T-cell (primary cell): Measurements from ENCODE around the gene RAI1. TPM values are rescaled to one million over a fixed set of nuclear protein-coding genes. Genes with fewer than 3 reads are reported as not detected.

ENCODE experiments used
- ATAC-seq, 4 experiments: fragments of 200-7000 bp in 3 of 4; fragments of 150-1000 bp in 1 of 4; cut with Tn5 transposase; replicated peaks in 1 of 4; 1 replicate in 3 of 4; 2 replicates in 1 of 4; pipeline ENCODE4 v1.10.0; 2021; ENCODE audit warnings: moderate library complexity in 3 of 4, mild to moderate bottlenecking in 2 of 4, moderate number of reproducible peaks in 1 of 4
- CTCF ChIA-PET, 2 donors: fragments of 300-600 bp; sonication (Branson Sonifier 250); formaldehyde crosslinking; loops; one replicate each; lab custom pipeline; 2022; ENCODE audit warnings: antibody characterized with exemption in 2 of 2; lab: Charles Lee
- POLR2A ChIA-PET, 2 donors: fragments of 300-600 bp; sonication (Branson Sonifier 250); formaldehyde crosslinking; loops; one replicate each; lab custom pipeline; 2022; ENCODE audit warnings: antibody characterized with exemption in 2 of 2; lab: Charles Lee
- DNase-seq, 35 experiments: peaks; one replicate each; pipeline versions ENCODE4 v3.0.0 to v3.0.0-alpha.2; 2013 to 2023
- H3K27ac ChIP-seq: one replicate; pipeline ENCODE4 v1.5.1; 2013; ENCODE audit warnings: low read length
- H3K27me3 ChIP-seq, 2 experiments: replicated peaks in 1 of 2; 1 replicate in 1 of 2; 2 replicates in 1 of 2; pipeline versions ENCODE4 v1.6.1 to v1.7.0; 2013; ENCODE audit warnings: low read length in 1 of 2, mixed read lengths in 1 of 2; ENCODE audit not compliant: control insufficient read depth in 2 of 2, insufficient read depth in 2 of 2; ENCODE audit errors: extremely low read depth in 1 of 2
- H3K36me3 ChIP-seq, 2 donors: 1 replicate in 1 of 2; 2 replicates in 1 of 2; pipeline versions ENCODE4 v1.6.1 to v1.7.0; 2013; ENCODE audit warnings: low read length in 1 of 2; ENCODE audit not compliant: control insufficient read depth in 2 of 2, insufficient read depth in 1 of 2; ENCODE audit errors: extremely low read depth in 1 of 2
- H3K4me1 ChIP-seq, 2 experiments: 1 replicate in 1 of 2; 2 replicates in 1 of 2; pipeline versions ENCODE4 v1.6.1 to v1.7.0; 2013; ENCODE audit warnings: low read length in 2 of 2, mixed read lengths in 1 of 2; ENCODE audit not compliant: insufficient read depth in 2 of 2, control insufficient read depth in 1 of 2; ENCODE audit errors: extremely low read depth in 1 of 2
- H3K4me3 ChIP-seq, 2 donors: 1 replicate in 1 of 2; 2 replicates in 1 of 2; pipeline versions ENCODE4 v1.5.1 to v1.7.0; 2013; ENCODE audit warnings: mild to moderate bottlenecking in 2 of 2, low read length in 1 of 2, moderate library complexity in 1 of 2; ENCODE audit not compliant: control insufficient read depth in 1 of 2; ENCODE audit errors: extremely low read depth in 1 of 2
- H3K9me3 ChIP-seq: 2 replicates; pipeline ENCODE4 v1.7.0; 2013
- H3K27ac Mint-ChIP-seq, 2 donors: one replicate each; pipeline ENCODE4 v1.8.0; 2020 to 2021; ENCODE audit warnings: mild to moderate bottlenecking in 2 of 2, mixed read lengths in 2 of 2
- H3K27me3 Mint-ChIP-seq, 2 donors: one replicate each; pipeline ENCODE4 v1.8.0; 2021 to 2022; ENCODE audit warnings: mixed read lengths in 2 of 2
- H3K36me3 Mint-ChIP-seq: one replicate; pipeline ENCODE4 v1.8.0; 2021; ENCODE audit warnings: mixed read lengths
- H3K4me1 Mint-ChIP-seq, 3 donors: one replicate each; pipeline ENCODE4 v1.8.0; 2020 to 2022; ENCODE audit warnings: mixed read lengths in 3 of 3, mild to moderate bottlenecking in 1 of 3
- H3K4me3 Mint-ChIP-seq, 3 donors: one replicate each; pipeline ENCODE4 v1.8.0; 2020 to 2022; ENCODE audit warnings: mild to moderate bottlenecking in 3 of 3, mixed read lengths in 3 of 3, moderate library complexity in 3 of 3
- H3K9me3 Mint-ChIP-seq, 3 donors: one replicate each; pipeline ENCODE4 v1.8.0; 2020 to 2022; ENCODE audit warnings: mixed read lengths in 3 of 3
- WGBS: methylation state at CpG from one replicate; pipeline ENCODE4 v1.1.5; 2013; ENCODE audit warnings: missing lambda C conversion rate; ENCODE audit not compliant: insufficient coverage; 5-methylcytosine and 5-hydroxymethylcytosine counted together
- total RNA-seq, 35 experiments: library from RNA in 6 of 35; stranded (reverse) in 6 of 35; fragments of 120-200 nt in 1 of 35; gene quantifications; one replicate each; pipeline versions ENCODE4 v1.2.1 to v1.2.4 and lab custom pipeline; 2013 to 2026

Gene RAI1
- total RNA-seq, 5 donors from 2014 or later (not counting 1 experiment from before 2014, with no cell fraction given) = 20.1 to 31.2 (median 24.5) TPM

DNA sequence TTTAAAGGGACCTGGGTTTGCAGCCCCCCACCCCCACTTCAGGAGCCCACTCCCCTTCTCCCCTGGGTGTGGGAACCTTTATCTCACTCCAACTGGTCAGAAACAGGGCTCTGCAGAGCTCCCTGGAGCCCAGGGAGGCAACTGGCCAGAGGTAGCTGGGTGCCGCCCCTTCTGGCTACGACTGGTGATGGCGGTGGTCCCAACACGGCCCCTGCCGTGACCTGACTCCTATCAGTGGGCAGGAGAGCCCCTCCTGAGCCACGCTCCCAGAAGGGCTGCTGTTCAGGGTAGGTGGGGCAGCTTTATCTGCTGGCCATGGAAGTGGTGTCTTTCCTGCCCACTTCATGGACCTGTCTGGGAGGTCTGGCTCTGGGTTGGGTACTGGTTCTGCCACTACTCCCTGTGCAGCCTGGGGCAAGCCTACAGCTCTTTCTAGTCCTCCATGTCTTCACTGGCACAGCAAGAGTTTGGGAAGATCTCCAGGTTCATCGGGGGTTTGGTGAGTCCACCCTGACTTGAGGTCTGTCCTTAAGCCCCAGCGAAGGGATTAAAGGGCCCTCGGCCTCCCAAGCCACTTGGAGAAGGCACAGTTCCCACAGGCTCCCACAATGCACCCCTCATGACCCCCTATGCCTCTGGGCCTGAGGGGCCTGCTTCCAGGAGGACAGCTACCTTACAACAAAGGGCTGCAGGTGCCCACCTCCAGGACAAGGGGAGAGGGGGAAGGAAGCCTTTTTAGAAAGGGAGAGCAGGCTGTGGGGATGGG lies 161.0 kb downstream of the RAI1 start:
- no peaks in the 10 kb centered on the region for H3K36me3 Mint-ChIP-seq
- ChIA-PET CTCF (no interaction called here), POLR2A (interaction anchor here in 1 of 2 donors (0.6 kb wide), 1 partner anchor 14 kb away, joined by 3 read pairs; no protein-coding TSS in a partner anchor)
- no peak overlapping the region for H3K4me3 Mint-ChIP-seq
- H3K27ac Mint-ChIP-seq = peak overlapping the region; percentile 5 to 86
- H3K27ac ChIP-seq = no peak overlapping the region
- H3K4me3 ChIP-seq = no peak overlapping the region
- H3K9me3 ChIP-seq = no peaks in the 10 kb centered on the region
- no peaks in the 10 kb centered on the region for H3K27me3 Mint-ChIP-seq
- ATAC-seq = no peak
- peaks cover 26 to 45% (median 40%) of the 10 kb centered on the region in 3 donors for H3K4me1 Mint-ChIP-seq
- H3K27me3 ChIP-seq = no peaks in the 10 kb centered on the region
- H3K36me3 ChIP-seq = peaks cover 0 to 13% of the 10 kb centered on the region in 2 donors
- no peaks in the 10 kb centered on the region for H3K9me3 Mint-ChIP-seq
- peaks cover 19 to 45% of the 10 kb centered on the region in 2 experiments for H3K4me1 ChIP-seq
- 92% methylated on average over 6 of the region's 9 CpGs for WGBS
- DNase-seq = no peak

DNA sequence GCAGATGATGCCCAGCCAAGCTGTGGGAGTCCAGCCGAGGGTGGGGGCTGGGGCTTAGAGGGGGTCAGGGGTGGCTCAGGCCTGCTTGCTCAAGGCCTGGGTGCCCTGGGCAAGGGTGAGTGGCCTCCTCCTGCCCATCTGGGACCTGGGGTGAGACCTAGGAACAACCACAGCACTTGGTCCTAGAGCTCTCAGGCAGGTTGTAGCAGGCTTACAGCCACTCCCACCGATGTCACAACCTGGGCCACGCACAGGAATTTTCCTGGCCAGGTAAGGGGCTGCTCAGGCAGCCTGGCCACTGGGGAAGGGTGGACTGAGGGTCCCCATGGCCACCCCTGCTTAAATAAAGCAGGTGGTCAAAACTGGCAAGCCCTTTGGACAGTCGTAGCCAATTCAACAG lies 161.8 kb downstream of the RAI1 start:
- Histone ChIP-seq H3K27ac (no peak overlapping the region), H3K4me1 (peaks cover 16 to 45% of the 10 kb centered on the region in 2 experiments), H3K9me3 (no peaks in the 10 kb centered on the region), H3K27me3 (no peaks in the 10 kb centered on the region), H3K36me3 (peaks cover 0 to 14% of the 10 kb centered on the region in 2 donors), H3K4me3 (no peak overlapping the region)
- H3K9me3 Mint-ChIP-seq = no peaks in the 10 kb centered on the region
- CTCF ChIA-PET = no interaction called here
- ATAC-seq = no peak
- 93% methylated on average over 2 of the region's 4 CpGs for WGBS
- no peak overlapping the region for H3K4me3 Mint-ChIP-seq
- peaks cover 26 to 45% (median 40%) of the 10 kb centered on the region in 3 donors for H3K4me1 Mint-ChIP-seq
- H3K27ac Mint-ChIP-seq = peak overlapping the region; percentile 5 to 86
- no peaks in the 10 kb centered on the region for H3K36me3 Mint-ChIP-seq
- POLR2A ChIA-PET = interaction anchor here in 1 of 2 donors (0.6 kb wide), 1 partner anchor 13 kb away, joined by 3 read pairs; no protein-coding TSS in a partner anchor
- DNase-seq = no peak
- no peaks in the 10 kb centered on the region for H3K27me3 Mint-ChIP-seq

DNA sequence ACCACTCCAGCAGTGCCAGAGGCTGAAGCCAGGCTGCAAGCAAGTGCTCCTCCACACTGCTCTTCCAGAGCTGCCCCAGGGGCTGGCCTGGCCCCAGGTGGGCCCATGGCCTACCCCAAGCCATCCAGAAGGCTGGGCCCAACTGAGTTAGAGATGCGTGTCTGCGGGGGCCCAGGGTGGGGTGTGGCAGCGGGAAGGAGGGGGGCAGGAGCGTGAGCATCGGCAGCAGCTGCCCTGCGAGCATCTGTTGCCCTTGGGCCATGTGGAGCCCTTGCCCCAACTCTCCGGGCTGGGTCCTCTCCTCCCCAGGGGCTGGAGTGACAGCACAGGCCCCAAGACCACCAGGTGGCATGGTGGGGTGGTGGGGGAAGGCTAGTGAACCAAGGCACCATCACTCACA lies 162.8 kb downstream of the RAI1 start:
- H3K27ac ChIP-seq = no peak overlapping the region
- Mint-ChIP-seq H3K27ac (peak overlapping the region in 1 of 2 donors; percentile 68), H3K9me3 (no peaks in the 10 kb centered on the region), H3K4me1 (peaks cover 33 to 45% (median 42%) of the 10 kb centered on the region in 3 donors), H3K27me3 (no peaks in the 10 kb centered on the region), H3K4me3 (no peak overlapping the region), H3K36me3 (no peaks in the 10 kb centered on the region)
- POLR2A ChIA-PET = no interaction called here
- DNase-seq (no peak), ATAC-seq (no peak)
- WGBS = 92% methylated on average over 2 of the region's 7 CpGs
- no peak overlapping the region for H3K4me3 ChIP-seq
- H3K9me3 ChIP-seq = no peaks in the 10 kb centered on the region
- CTCF ChIA-PET = no interaction called here
- peaks cover 20 to 46% of the 10 kb centered on the region in 2 experiments for H3K4me1 ChIP-seq
- H3K36me3 ChIP-seq = peaks cover 0 to 14% of the 10 kb centered on the region in 2 donors
- no peaks in the 10 kb centered on the region for H3K27me3 ChIP-seq

DNA sequence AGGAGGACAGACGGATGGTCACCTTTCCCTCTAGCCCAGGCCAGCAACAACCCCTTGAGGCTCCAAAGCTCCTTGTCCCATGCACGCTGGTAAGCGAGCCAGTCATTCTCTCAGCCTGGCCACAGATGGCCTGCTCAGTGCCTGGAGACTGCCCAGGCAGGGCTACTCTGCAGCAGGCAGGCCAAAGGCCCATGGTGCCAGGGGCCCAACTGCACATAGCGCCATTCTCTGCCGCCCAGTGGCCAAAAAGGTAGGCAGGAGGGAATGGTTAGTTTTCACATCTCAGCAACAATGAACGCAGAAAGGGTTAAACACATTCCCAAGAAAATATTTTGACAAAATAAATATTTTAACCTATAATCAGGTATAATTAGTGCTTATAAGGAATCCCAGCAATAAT lies 163.2 kb downstream of the RAI1 start:
- H3K9me3 ChIP-seq = no peaks in the 10 kb centered on the region
- 100% methylated on average over 3 of the region's 6 CpGs for WGBS
- no peak overlapping the region for H3K4me3 ChIP-seq
- ATAC-seq (no peak), DNase-seq (no peak)
- Mint-ChIP-seq H3K4me3 (no peak overlapping the region), H3K27ac (peak overlapping the region in 1 of 2 donors; percentile 68), H3K36me3 (no peaks in the 10 kb centered on the region), H3K9me3 (no peaks in the 10 kb centered on the region), H3K27me3 (no peaks in the 10 kb centered on the region), H3K4me1 (peaks cover 37 to 45% (median 42%) of the 10 kb centered on the region in 3 donors)
- CTCF ChIA-PET = no interaction called here
- H3K4me1 ChIP-seq = peaks cover 23 to 46% of the 10 kb centered on the region in 2 experiments
- H3K36me3 ChIP-seq = peaks cover 0 to 14% of the 10 kb centered on the region in 2 donors
- H3K27ac ChIP-seq = no peak overlapping the region
- POLR2A ChIA-PET = no interaction called here
- no peaks in the 10 kb centered on the region for H3K27me3 ChIP-seq

DNA sequence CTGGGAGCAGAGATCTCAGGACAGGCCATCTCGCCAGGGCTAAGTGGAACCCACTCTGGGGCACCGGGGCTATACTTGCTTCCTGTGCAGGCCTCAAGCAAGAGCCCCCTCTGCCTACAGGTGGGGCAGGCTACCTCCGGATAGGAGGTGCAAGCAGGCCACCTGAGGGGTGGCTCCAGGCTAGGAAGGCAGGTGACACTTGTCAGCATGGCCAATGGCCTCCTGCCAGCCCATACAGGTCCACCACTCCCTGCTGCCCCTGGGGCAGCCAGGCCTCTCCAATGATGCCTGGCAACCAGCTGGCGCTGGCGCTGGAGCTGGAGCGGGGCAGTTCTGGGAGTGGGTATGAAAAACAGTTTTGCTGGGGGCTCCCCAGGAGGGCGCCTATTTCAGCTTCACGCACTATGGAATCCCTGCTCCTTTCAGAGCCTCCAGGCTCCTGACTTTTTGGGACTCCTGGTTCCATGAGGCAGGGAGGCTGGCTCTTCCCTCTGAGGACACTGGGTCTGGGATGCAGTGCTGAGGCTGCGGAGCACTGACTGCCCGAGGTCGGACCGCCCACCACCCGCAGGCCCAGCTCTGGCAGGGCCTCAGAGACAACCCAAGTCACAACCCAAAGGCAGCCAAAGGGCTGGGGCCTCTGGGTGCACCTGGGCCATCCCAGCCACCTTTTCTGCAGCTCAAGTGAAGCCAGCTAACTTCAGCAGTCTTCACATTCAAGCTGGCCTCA lies 164.0 kb downstream of the RAI1 start:
- Histone ChIP-seq H3K9me3 (no peaks in the 10 kb centered on the region), H3K4me3 (no peak overlapping the region), H3K36me3 (peaks cover 0 to 14% of the 10 kb centered on the region in 2 donors), H3K27ac (no peak overlapping the region), H3K27me3 (no peaks in the 10 kb centered on the region), H3K4me1 (peaks cover 26 to 47% of the 10 kb centered on the region in 2 experiments)
- H3K36me3 Mint-ChIP-seq = no peaks in the 10 kb centered on the region
- ATAC-seq = no peak
- 90% methylated on average over 11 of the region's 13 CpGs for WGBS
- no peak for DNase-seq
- H3K4me1 Mint-ChIP-seq = peaks cover 44 to 49% (median 45%) of the 10 kb centered on the region in 3 donors
- ChIA-PET CTCF (no interaction called here), POLR2A (no interaction called here)
- H3K27ac Mint-ChIP-seq = peak overlapping the region; percentile 6 to 49
- no peak overlapping the region for H3K4me3 Mint-ChIP-seq
- no peaks in the 10 kb centered on the region for H3K27me3 Mint-ChIP-seq
- no peaks in the 10 kb centered on the region for H3K9me3 Mint-ChIP-seq

DNA sequence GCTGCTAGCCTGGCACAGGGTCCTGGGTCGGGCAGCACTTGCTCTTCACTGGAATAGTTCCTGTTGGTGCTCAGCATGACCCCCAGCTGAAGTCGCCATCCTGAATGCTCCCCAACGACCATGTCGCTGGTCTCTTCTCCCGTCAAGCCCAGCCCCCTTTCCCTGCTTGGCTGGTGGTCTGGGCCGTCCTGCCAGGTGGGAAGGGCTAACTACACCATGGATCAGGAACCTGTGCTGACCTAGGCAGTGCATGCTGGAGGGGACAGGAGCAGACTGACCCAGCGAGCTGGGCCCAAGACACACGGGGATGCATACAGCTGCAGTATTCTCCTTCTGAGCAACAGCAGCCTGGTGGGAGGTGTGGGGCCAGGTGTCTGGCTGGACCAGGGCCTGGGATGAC lies 164.7 kb downstream of the RAI1 start:
- H3K27ac ChIP-seq = no peak overlapping the region
- H3K9me3 ChIP-seq = no peaks in the 10 kb centered on the region
- peak overlapping the region in 1 of 2 donors; percentile 79 for H3K27ac Mint-ChIP-seq
- ATAC-seq = no peak
- H3K4me3 Mint-ChIP-seq = peak overlapping the region in 1 of 3 donors; percentile 76
- ChIA-PET CTCF (no interaction called here), POLR2A (interaction anchor here in 1 of 2 donors (1.6 kb wide), 1 partner anchor 10 kb away, joined by 6 read pairs; the partner anchor contains the start of gene SREBF1)
- H3K9me3 Mint-ChIP-seq = no peaks in the 10 kb centered on the region
- no peaks in the 10 kb centered on the region for H3K36me3 Mint-ChIP-seq
- DNase-seq = no peak
- H3K27me3 ChIP-seq = no peaks in the 10 kb centered on the region
- H3K36me3 ChIP-seq = peaks cover 0 to 14% of the 10 kb centered on the region in 2 donors
- 93% methylated on average over 8 of the region's 8 CpGs for WGBS
- peaks cover 32 to 47% of the 10 kb centered on the region in 2 experiments for H3K4me1 ChIP-seq
- H3K4me1 Mint-ChIP-seq = peaks cover 48 to 53% (median 50%) of the 10 kb centered on the region in 3 donors
- H3K27me3 Mint-ChIP-seq = no peaks in the 10 kb centered on the region
- no peak overlapping the region for H3K4me3 ChIP-seq
